ENCODE measurements around the gene PTOV1.

The PTOV1 gene

DNA sequence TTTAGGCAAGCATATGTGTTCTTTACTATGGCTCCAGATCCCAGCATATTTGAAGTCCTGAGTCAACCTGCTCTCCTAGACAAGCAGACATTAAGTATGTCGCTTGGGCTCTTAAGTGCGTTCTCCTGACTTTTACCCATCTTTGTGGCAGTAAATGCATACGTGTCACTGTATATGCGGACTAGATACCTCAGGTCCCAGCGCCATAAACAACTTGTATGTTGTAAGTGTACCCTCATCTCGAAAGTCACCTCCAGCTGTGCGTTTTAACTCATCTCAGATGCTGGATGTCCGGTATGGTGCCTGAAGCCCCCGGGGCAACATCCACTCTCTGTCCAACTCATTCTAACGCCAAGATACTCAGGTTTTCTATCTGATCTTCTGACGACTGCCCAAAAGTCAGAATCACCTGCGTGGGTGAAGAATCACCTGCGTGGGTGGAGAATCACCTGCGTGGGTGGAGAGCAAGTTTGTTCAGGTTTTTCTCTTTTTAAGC, 1.7 kb downstream of the PTOV1 start:
- TF ChIP-seq, protein P1, sequence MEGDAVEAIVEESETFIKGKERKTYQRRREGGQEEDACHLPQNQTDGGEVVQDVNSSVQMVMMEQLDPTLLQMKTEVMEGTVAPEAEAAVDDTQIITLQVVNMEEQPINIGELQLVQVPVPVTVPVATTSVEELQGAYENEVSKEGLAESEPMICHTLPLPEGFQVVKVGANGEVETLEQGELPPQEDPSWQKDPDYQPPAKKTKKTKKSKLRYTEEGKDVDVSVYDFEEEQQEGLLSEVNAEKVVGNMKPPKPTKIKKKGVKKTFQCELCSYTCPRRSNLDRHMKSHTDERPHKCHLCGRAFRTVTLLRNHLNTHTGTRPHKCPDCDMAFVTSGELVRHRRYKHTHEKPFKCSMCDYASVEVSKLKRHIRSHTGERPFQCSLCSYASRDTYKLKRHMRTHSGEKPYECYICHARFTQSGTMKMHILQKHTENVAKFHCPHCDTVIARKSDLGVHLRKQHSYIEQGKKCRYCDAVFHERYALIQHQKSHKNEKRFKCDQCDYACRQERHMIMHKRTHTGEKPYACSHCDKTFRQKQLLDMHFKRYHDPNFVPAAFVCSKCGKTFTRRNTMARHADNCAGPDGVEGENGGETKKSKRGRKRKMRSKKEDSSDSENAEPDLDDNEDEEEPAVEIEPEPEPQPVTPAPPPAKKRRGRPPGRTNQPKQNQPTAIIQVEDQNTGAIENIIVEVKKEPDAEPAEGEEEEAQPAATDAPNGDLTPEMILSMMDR (conservative IDR thresholded peaks at IDR 0.05) = no peak
- H3K27ac ChIP-seq = peak overlapping the region; percentile 99

- peak overlapping the region; percentile 99 for H3K27ac ChIP-seq
- TF ChIP-seq, protein P1 (conservative IDR thresholded peaks at IDR 0.05) = no peak
These were observed 3.0 kb downstream of the PTOV1 start for GRCh38 chr19:49853852-49854377.

- peak overlapping the region; percentile 99 for H3K27ac ChIP-seq
- TF ChIP-seq, protein P1 (conservative IDR thresholded peaks at IDR 0.05) = no peak
These were observed 3.7 kb downstream of the PTOV1 start for GRCh38 chr19:49854378-49855263.

DNA sequence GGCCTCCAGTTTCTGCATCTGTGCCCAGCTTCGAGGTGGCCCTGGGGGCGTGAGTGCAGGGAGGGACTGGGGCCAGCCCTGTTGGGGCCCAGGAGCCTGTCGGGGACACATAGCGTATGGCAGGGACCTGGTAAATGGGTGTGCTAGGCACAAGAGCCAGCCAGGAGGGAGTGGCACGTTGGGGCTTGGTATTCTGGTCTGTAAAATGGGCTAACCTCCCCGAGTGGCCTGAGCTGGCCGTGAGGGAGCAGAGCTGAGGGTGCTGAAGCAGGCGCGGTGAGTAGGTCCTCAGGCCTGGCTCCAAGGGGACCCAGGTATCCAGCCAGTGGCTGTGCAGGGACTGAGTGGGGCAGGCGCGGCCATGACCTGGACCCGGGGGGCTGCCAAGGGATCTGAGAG, 4.3 kb downstream of the PTOV1 start:
- peak overlapping the region; percentile 99 for H3K27ac ChIP-seq
- TF ChIP-seq, protein P1 (conservative IDR thresholded peaks at IDR 0.05) = no peak

DNA sequence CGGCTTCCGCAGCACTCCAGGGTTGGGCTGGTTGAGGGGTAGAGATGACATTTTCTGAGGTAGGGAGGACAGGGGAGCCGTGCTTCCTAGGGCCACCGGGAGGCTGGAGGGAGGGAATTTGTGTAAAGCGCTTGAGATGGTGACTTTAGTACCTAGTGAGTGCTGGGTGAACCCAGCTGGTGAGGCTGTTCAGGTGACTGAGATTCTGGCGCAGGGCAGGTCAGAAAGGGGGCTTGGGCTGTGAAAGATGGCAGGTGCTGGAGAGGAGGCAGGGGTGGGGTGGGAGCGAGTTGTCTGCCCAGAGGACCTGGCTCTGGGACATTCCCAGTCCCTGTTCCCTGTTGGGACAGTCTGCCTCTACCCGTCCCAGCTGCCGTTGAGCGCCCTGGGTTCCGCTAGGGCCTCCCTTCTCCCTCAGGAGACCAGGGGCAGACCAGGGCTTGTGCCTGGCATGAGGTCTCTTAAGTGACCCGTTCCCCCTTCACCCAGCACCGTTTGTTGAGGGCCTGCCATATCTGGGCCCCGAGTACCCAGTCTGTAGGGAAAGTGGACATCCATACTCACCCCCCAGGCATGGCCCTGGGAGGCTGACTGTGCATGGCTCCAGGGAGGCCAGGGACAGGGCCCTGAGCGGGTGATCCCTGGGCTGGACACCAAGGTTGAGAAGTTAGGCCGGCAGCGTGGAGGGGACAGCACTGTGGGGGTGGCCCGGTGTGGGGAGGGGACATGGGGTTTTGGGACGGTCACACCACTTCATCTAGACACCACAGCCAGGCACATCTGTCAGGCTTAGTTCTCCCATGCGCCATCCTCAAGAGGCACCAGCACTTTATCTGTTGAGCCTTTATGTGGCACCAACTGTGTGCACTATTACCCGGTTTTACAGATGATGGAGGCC, 5.0 kb downstream of the PTOV1 start:
- TF ChIP-seq, protein P1 (conservative IDR thresholded peaks at IDR 0.05) = no peak
- H3K27ac ChIP-seq = peak overlapping the region; percentile 99

- TF ChIP-seq, protein P1 (conservative IDR thresholded peaks at IDR 0.05) = no peak
- H3K27ac ChIP-seq = peak overlapping the region; percentile 99
These were observed 5.6 kb downstream of the PTOV1 start for GRCh38 chr19:49856574-49857021.
